Measurements from ENCODE around the gene APOBEC2.

Gene APOBEC2

GRCh38 chr6:41049521-41049920, 3.5 kb upstream of the APOBEC2 start:
- H3K4me3 ChIP-seq (ENCODE audit: low read depth, low read length) = no peak overlapping the region
- DNase-seq (ENCODE audit: low read depth) = no peak
- no peak for TF ChIP-seq CTCF (conservative IDR thresholded peaks at IDR 0.05; ENCODE audit: low read depth, low read length)

GRCh38 chr6:41049955-41050354, 3.0 kb upstream of the APOBEC2 start:
- H3K4me3 ChIP-seq (ENCODE audit: low read depth, low read length) = no peak overlapping the region
- DNase-seq (ENCODE audit: low read depth) = no peak
- TF ChIP-seq CTCF (conservative IDR thresholded peaks at IDR 0.05; ENCODE audit: low read depth, low read length) = no peak

- TF ChIP-seq CTCF (conservative IDR thresholded peaks at IDR 0.05; ENCODE audit: low read depth, low read length) = no peak
- DNase-seq (ENCODE audit: low read depth) = no peak
- no peak overlapping the region for H3K4me3 ChIP-seq (ENCODE audit: low read depth, low read length)
These were observed 2.5 kb upstream of the APOBEC2 start for GRCh38 chr6:41050536-41050935.

GRCh38 chr6:41051873-41052272, 1.1 kb upstream of the APOBEC2 start:
- no peak for TF ChIP-seq CTCF (conservative IDR thresholded peaks at IDR 0.05; ENCODE audit: low read depth, low read length)
- DNase-seq (ENCODE audit: low read depth) = no peak
- H3K4me3 ChIP-seq (ENCODE audit: low read depth, low read length) = no peak overlapping the region

GRCh38 chr6:41054511-41054910, 1.5 kb downstream of the APOBEC2 start:
- DNase-seq (ENCODE audit: low read depth) = no peak
- no peak for TF ChIP-seq CTCF (conservative IDR thresholded peaks at IDR 0.05; ENCODE audit: low read depth, low read length)
- no peak overlapping the region for H3K4me3 ChIP-seq (ENCODE audit: low read depth, low read length)

GRCh38 chr6:41055149-41055548, 2.1 kb downstream of the APOBEC2 start:
- DNase-seq (ENCODE audit: low read depth) = no peak

More at GRCh38 chr6:41055149-41055548, 2.1 kb downstream of the APOBEC2 start:
- H3K4me3 ChIP-seq (ENCODE audit: low read depth, low read length) = no peak overlapping the region
- TF ChIP-seq CTCF (conservative IDR thresholded peaks at IDR 0.05; ENCODE audit: low read depth, low read length) = no peak

All from choroid plexus epithelial cell (primary cell).